Thymus (tissue), 11 donors: ENCODE results near the gene GNAZ. TPM values are rescaled to one million over a fixed set of nuclear protein-coding genes. Genes with fewer than 3 reads are reported as not detected.

ENCODE experiments used
- DNase-seq, 9 donors: peaks; one replicate each; pipeline ENCODE4 v3.0.0-alpha.2; 2013; ENCODE audit warnings: low spot score in 9 of 9, low read depth in 6 of 9, missing footprints in 1 of 9
- H3K27ac ChIP-seq, 2 donors: one replicate each; pipeline ENCODE4 v1.5.1; 2013; ENCODE audit warnings: control low read depth in 1 of 2, low read depth in 1 of 2, low read length in 1 of 2, mild to moderate bottlenecking in 1 of 2, moderate library complexity in 1 of 2
- H3K27me3 ChIP-seq, 2 donors: one replicate each; pipeline ENCODE4 v1.5.1; 2013; ENCODE audit warnings: low read length in 1 of 2; ENCODE audit not compliant: control insufficient read depth in 2 of 2, insufficient read depth in 1 of 2
- H3K36me3 ChIP-seq, 2 donors: one replicate each; pipeline ENCODE4 v1.5.1; 2013; ENCODE audit warnings: low read length in 1 of 2, mild to moderate bottlenecking in 1 of 2, moderate library complexity in 1 of 2; ENCODE audit not compliant: control insufficient read depth in 2 of 2, insufficient read depth in 2 of 2
- H3K4me1 ChIP-seq, 2 donors: one replicate each; pipeline ENCODE4 v1.5.1; 2013; ENCODE audit warnings: low read length in 2 of 2; ENCODE audit not compliant: control insufficient read depth in 2 of 2, insufficient read depth in 2 of 2
- H3K4me3 ChIP-seq, 2 donors: one replicate each; pipeline ENCODE4 v1.5.1; 2013; ENCODE audit warnings: low read length in 2 of 2, control low read depth in 1 of 2, mild to moderate bottlenecking in 1 of 2
- H3K9me3 ChIP-seq, 2 donors: one replicate each; pipeline ENCODE4 v1.5.1; 2013; ENCODE audit warnings: low read length in 1 of 2, mild to moderate bottlenecking in 1 of 2; ENCODE audit not compliant: control insufficient read depth in 2 of 2, insufficient read depth in 1 of 2
- WGBS: extraction: QIAGEN DNeasy Blood & Tissue Kit; methylation state at CpG from one replicate; pipeline ENCODE4 v1.1.7; 2013; 5-methylcytosine and 5-hydroxymethylcytosine counted together
- polyA plus RNA-seq: library from polyadenylated mRNA; stranded (reverse); fragments of 200-250 nt; gene quantifications from one replicate; pipeline ENCODE4 v1.2.3, GENCODE V29; 2013
- total RNA-seq: library from RNA; stranded (reverse); fragments of 120-200 nt; gene quantifications from one replicate; pipeline ENCODE4 v1.2.4, GENCODE V29; 2013
- donor health status: healthy.

The GNAZ gene
- total and polyA plus RNA-seq, 2 donors: 0.66 to 1.1 TPM

DNA sequence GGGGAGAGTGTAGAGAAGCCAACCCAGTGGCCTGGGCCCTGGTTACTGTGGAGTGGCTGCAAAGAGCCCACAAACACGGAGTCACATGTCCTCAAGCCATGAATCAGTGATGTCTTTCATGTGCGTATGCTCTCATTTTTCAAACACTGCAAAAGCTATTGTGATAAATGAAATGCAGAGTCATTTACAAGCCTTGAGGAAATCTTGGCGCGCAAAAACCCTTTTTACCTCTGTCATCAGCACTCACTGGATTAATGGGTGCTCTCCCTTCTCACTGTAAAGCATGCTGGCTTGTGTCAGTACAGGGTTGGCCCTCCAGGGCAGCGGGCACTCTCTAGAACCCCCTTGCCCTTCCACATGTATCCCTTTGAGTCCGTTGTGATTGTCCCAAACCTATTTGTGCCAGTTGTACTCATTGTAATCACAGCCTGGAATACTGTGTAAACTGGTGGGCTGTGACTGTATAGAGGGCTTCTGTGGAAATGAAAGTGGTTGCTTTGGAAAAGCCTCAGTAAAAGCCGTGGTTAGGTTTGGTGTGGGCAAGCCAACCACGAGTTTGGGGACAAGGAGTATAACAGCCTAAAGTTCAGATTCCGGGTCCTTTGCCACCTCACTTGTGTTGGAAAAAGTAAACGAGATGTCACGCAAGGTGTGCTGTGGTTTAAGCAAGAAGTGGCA is 10.4 kb downstream of the GNAZ start:
- WGBS: 76% methylated on average over 11 of the region's 11 CpGs
- Histone ChIP-seq H3K4me3 (no peak overlapping the region), H3K4me1 (no peaks in the 10 kb centered on the region), H3K9me3 (no peaks in the 10 kb centered on the region), H3K27ac (no peak overlapping the region), H3K27me3 (peaks cover 0 to 15% of the 10 kb centered on the region in 2 donors), H3K36me3 (no peaks in the 10 kb centered on the region)
- no peak for DNase-seq

DNA sequence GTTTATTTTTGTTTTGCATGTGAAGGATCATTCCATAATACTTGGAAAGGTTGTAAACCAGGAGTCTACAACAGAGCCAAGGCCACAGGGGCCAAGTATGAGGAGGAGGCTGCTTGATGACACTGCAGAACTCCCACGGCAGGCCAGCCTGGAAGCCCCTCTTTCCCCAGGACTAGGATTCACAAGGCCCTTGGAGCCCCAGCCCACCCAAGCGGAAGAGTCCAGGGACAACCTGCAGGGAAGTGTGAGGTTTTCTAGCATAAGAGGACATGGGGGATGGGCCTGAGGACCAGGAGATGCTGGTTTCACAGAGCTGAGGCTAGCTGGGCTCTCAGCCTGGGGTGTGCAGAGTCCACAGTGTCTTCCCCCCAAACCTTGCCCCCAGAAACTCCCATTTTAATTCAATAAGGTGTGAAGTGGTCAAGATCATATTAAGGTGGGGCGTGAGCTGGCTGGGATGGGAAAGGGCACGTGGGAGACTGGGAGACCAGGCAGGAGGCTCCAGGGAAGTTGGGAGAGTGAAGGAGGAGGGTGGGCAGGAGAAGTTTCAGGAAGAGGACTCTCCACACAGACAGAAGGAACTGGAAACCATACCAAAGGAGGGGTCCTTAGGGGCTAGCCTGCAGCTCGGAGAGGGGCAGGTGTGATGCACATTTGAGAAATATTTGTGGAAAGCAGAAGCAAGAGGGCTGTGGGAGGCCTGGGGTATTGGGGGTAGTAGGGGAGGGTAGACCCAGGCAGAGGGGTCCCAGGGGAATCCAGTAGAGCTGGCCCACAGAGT is 12.4 kb downstream of the GNAZ start:
- DNase-seq: no peak
- Histone ChIP-seq H3K27me3 (peaks cover 0 to 28% of the 10 kb centered on the region in 2 donors), H3K4me1 (no peaks in the 10 kb centered on the region), H3K4me3 (no peak overlapping the region), H3K36me3 (no peaks in the 10 kb centered on the region), H3K9me3 (no peaks in the 10 kb centered on the region), H3K27ac (no peak overlapping the region)
- WGBS: 93% methylated on average over 5 of the region's 5 CpGs

DNA sequence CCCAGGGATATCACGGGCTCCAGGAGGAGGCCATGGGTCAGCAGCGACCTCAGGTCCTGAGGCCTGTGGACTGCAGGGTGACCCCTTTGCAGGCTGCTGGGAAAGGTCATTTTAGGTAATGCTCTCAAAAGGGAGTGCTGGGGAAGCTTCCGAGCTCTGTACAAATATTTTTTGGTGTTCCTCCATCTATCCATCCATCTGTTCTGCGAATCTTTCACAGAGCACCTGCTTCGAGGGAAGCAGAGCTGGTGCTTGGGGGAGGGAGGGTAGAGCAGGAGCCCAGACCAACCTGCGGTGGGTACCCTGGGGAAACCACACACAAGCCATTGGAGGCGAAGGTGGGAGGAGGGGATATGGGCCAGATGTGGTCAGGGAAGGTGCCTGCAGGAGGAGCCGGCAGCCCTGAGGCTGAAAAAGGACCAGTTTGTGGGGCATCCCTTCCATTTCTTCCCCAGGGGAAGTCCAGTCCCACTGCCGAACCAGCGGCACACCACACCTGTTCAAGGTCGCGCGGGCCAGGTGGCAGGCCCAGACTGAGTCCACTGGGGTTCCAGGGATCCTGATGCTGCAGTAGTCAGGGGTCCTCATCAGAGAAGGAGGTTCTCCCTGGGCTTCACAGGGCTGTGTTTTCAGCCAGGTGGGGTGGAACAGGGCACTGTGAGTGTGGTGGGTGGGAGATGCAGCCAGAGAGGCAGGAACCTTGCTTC is 13.1 kb downstream of the GNAZ start:
- Histone ChIP-seq H3K27me3 (peaks cover 0 to 24% of the 10 kb centered on the region in 2 donors), H3K9me3 (no peaks in the 10 kb centered on the region), H3K4me3 (no peak overlapping the region), H3K36me3 (no peaks in the 10 kb centered on the region), H3K4me1 (peaks cover 0 to 4% of the 10 kb centered on the region in 2 donors), H3K27ac (no peak overlapping the region)
- WGBS: 81% methylated on average over 13 of the region's 13 CpGs
- no peak for DNase-seq

DNA sequence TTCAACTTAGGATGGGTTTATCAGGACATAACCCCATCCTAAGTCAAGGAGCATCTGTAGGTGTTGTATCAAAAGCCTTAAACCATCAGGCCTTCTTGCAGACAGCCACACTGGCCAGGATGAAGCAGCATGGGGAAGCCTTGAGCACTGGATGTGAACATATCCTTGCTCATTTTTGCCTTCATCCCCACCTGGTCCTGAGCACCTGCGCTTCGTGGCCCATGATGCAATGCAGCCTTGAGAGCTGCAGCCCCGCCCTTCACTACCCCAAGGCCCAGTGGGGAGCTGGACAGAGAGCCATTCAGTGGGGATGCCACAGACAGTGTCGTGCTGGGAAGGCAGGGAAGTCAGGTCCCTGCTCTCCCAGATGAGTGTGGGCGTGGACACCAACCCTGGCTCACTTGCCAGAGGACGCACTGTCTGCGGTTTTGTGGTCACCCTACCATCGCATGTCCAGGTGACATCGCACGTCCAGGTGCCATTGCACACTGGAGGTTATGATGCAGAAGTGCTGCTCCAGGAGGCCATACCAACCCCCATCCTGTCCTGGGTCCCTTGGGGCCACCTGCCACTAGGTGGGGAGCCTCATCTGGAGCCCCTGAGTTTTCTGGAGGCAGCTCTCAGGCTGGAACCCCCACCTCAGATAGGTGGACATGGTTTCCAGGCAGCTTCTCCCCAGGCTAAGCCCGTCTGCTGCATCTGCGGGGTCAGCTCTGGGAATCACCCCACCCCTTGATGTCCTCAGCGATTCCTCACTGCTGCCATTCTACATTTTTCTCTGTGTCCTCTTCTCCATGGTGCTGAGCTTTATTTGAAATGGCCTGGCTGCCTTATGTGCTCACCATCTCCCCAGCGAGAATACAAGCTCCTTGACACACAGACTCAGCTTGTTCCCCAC is 14.4 kb downstream of the GNAZ start:
- peaks cover 0 to 18% of the 10 kb centered on the region in 2 donors for H3K27me3 ChIP-seq
- no peak overlapping the region for H3K27ac ChIP-seq
- no peak for DNase-seq
- no peaks in the 10 kb centered on the region for H3K9me3 ChIP-seq
- H3K4me3 ChIP-seq: no peak overlapping the region
- WGBS: 95% methylated on average over 14 of the region's 14 CpGs
- no peaks in the 10 kb centered on the region for H3K36me3 ChIP-seq
- peaks cover 0 to 4% of the 10 kb centered on the region in 2 donors for H3K4me1 ChIP-seq

DNA sequence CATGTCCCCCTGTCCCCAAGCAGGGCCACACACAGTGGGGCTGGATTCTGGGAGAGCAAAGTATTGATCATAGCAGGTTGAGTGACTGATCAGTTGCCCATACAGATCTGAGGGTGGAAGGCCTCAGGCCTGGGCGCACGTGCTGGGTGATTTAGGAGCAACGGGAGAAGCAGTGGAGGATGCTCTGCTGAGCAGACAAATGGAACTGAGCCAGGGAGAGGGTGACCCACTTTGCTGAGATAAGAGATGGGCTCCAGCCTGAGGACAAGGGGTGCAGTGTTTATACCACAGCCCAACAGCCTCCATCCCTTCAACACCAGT is 15.0 kb downstream of the GNAZ start:
- H3K9me3 ChIP-seq: no peaks in the 10 kb centered on the region
- peaks cover 0 to 18% of the 10 kb centered on the region in 2 donors for H3K27me3 ChIP-seq
- H3K36me3 ChIP-seq: no peaks in the 10 kb centered on the region
- DNase-seq: no peak
- peaks cover 0 to 4% of the 10 kb centered on the region in 2 donors for H3K4me1 ChIP-seq
- no peak overlapping the region for H3K4me3 ChIP-seq
- H3K27ac ChIP-seq: no peak overlapping the region
- WGBS: 96% methylated on average over 3 of the region's 3 CpGs

DNA sequence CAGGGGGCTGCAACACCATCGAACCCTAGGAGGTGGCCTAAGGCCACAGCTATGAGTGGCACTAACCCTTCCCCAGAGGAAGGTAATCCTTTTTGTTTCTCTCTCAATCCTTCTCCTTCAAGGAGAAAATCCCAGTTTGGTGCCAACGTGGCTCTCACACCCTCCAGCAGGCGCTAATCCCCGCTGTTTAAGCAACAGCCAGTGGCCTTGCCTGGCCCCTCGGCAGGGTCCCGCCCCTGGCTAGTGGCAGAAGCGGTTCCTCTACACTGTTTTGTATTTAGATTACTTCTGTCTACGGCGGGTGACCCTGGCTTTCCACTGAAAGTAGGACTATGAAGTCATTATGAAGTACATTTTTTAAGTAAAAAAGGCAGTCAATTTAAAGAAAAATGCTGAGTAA is 15.5 kb downstream of the GNAZ start:
- H3K36me3 ChIP-seq: no peaks in the 10 kb centered on the region
- no peaks in the 10 kb centered on the region for H3K9me3 ChIP-seq
- no peak overlapping the region for H3K27ac ChIP-seq
- no peak for DNase-seq
- peaks cover 0 to 4% of the 10 kb centered on the region in 2 donors for H3K4me1 ChIP-seq
- WGBS: 96% methylated on average over 9 of the region's 9 CpGs
- H3K4me3 ChIP-seq: no peak overlapping the region
- peaks cover 0 to 19% of the 10 kb centered on the region in 2 donors for H3K27me3 ChIP-seq

DNA sequence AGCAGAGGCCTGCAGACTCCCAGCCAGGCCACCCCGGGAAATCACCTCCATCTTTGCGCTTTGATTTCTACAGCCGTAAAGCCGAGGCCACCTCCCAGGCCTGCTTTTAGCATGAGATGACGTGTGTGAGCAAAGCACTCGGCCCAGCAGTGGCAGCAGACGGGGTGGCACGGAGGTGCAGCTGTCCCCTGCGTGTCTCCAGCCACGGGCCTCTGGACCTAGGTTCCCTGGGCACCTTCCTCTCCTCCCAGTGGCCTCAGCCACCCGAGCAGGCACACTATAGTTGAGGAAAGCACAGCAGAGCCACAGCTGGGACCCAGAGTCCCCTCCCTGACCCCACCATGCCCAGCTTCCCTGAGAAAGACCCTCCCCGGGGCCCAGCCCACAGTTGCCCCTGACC is 15.9 kb downstream of the GNAZ start:
- Histone ChIP-seq H3K9me3 (no peaks in the 10 kb centered on the region), H3K4me1 (peaks cover 0 to 4% of the 10 kb centered on the region in 2 donors), H3K27me3 (peaks cover 0 to 20% of the 10 kb centered on the region in 2 donors), H3K27ac (no peak overlapping the region), H3K4me3 (no peak overlapping the region), H3K36me3 (no peaks in the 10 kb centered on the region)
- 95% methylated on average over 12 of the region's 12 CpGs for WGBS
- DNase-seq: no peak

DNA sequence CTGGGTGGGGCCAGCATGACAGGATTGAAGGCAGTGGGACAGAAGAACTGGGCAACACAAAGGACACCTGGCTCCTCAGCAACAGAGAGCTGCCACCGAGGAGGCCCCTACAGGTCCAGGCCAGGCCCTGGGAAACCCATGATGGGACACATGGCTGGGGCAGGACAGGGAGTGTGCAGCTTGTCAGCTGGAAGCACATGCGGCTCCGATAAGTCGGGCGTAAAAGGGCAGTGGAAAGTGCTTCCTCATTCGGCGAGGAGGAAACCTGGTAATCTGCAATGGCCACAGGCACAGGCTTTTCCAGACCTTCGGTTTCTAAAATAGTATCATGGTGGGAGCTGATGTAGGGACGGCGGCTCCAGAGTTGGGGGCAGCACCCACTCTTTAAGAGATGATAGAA is 16.5 kb downstream of the GNAZ start:
- WGBS: 45% methylated on average over 10 of the region's 10 CpGs
- Histone ChIP-seq H3K36me3 (no peaks in the 10 kb centered on the region), H3K9me3 (no peaks in the 10 kb centered on the region), H3K27me3 (peaks cover 0 to 20% of the 10 kb centered on the region in 2 donors), H3K27ac (no peak overlapping the region), H3K4me1 (peaks cover 0 to 4% of the 10 kb centered on the region in 2 donors), H3K4me3 (no peak overlapping the region)
- DNase-seq: no peak
